Colonic mucosa (tissue), 4 donors: ENCODE results near the gene KRT2. TPM values are rescaled to one million over a fixed set of nuclear protein-coding genes. Genes with fewer than 3 reads are reported as not detected.

ENCODE experiments used
- DNase-seq: peaks from one replicate; pipeline ENCODE4 v3.0.0-alpha.2; 2020
- H3K27ac ChIP-seq: fragments of 200-600 bp; one replicate; pipeline ENCODE4 v1.8.0; 2021
- H3K27me3 ChIP-seq: fragments of 200-600 bp; one replicate; pipeline ENCODE4 v1.8.0; 2021
- H3K36me3 ChIP-seq: fragments of 200-600 bp; one replicate; pipeline ENCODE4 v1.8.0; 2021
- H3K4me1 ChIP-seq: fragments of 200-600 bp; one replicate; pipeline ENCODE4 v1.8.0; 2021; ENCODE audit warnings: mild to moderate bottlenecking
- H3K4me3 ChIP-seq: fragments of 200-600 bp; one replicate; pipeline ENCODE4 v1.8.0; 2021
- H3K9ac ChIP-seq, 2 donors: one replicate each; pipeline ENCODE4 v1.7.0; 2013; ENCODE audit warnings: control low read depth in 2 of 2, low read depth in 2 of 2, low read length in 2 of 2
- H3K9me3 ChIP-seq: fragments of 200-600 bp; one replicate; pipeline ENCODE4 v1.8.0; 2021
- CTCF ChIP-seq: fragments of 200-600 bp; IDR thresholded peaks from one replicate; pipeline ENCODE4 v1.8.0; 2022; ENCODE audit warnings: antibody characterized with exemption, mild to moderate bottlenecking
- intact Hi-C: fragments of 100-400 bp; cut with DNase I; formaldehyde crosslinking; loops from one replicate; pipeline ENCODE4 v1.14.1; 2022
- total RNA-seq, 2 donors: library from RNA; stranded (reverse); fragmentation: NEBNext Ultra II Directional in 1 of 2; extraction: Animal tissue kit (Norgen Biotek cat#: 25700) in 1 of 2; gene quantifications; one replicate each; pipeline ENCODE4 v1.2.1, GENCODE V29; 2021
- donor health status: healthy.
- donor health status: DM: no; HTN: no; CAD: no.
- donor health status: DM: no; HTN: no; CAD: no.

The KRT2 gene
- total RNA-seq, 2 donors from 2014 or later = not detected

GRCh38 chr12:52600941-52601481 is 51.0 kb downstream of the KRT2 start, which contains the start of gene KRT72:
Gene KRT72 (minus strand): TSS chr12:52601463. CDS start chr12:52601452, 11 bp downstream.
- DNase-seq = no peak
- no peak within 1 kb of the TSS for H3K4me3 ChIP-seq
- no peak within 1 kb of the TSS for H3K9ac ChIP-seq
- H3K27me3 ChIP-seq = peaks cover 15% of the 10 kb centered on the region
- intact Hi-C loops = no loop called here
- no peaks in the 10 kb centered on the region for H3K36me3 ChIP-seq
- H3K4me1 ChIP-seq = no peaks in the 10 kb centered on the region
- H3K27ac ChIP-seq = no peak within 1 kb of the TSS
- no peaks in the 10 kb centered on the region for H3K9me3 ChIP-seq
- TF ChIP-seq CTCF = no peak

- peaks cover 15% of the 10 kb centered on the region for H3K27me3 ChIP-seq
- H3K36me3 ChIP-seq = no peaks in the 10 kb centered on the region
- H3K27ac ChIP-seq = no peak overlapping the region
- intact Hi-C loops = no loop called here
- TF ChIP-seq CTCF = no peak
- no peak overlapping the region for H3K9ac ChIP-seq
- H3K9me3 ChIP-seq = no peaks in the 10 kb centered on the region
- H3K4me1 ChIP-seq = no peaks in the 10 kb centered on the region
- H3K4me3 ChIP-seq = no peak overlapping the region
- no peak for DNase-seq
Measured at GRCh38 chr12:52600475-52600874, 51.5 kb downstream of the KRT2 start.

- no peak for TF ChIP-seq CTCF
- Histone ChIP-seq H3K27ac (no peak overlapping the region), H3K27me3 (peaks cover 15% of the 10 kb centered on the region), H3K4me3 (no peak overlapping the region), H3K36me3 (no peaks in the 10 kb centered on the region), H3K9ac (no peak overlapping the region), H3K4me1 (no peaks in the 10 kb centered on the region), H3K9me3 (no peaks in the 10 kb centered on the region)
- intact Hi-C loops = no loop called here
- DNase-seq = no peak
Measured at GRCh38 chr12:52600071-52600470, 51.9 kb downstream of the KRT2 start.

GRCh38 chr12:52598966-52599365 is 53.0 kb downstream of the KRT2 start:
- TF ChIP-seq CTCF = no peak
- H3K9me3 ChIP-seq = no peaks in the 10 kb centered on the region
- intact Hi-C loops = no loop called here
- no peaks in the 10 kb centered on the region for H3K4me1 ChIP-seq
- H3K9ac ChIP-seq = no peak overlapping the region
- no peak overlapping the region for H3K27ac ChIP-seq
- H3K4me3 ChIP-seq = no peak overlapping the region
- DNase-seq = no peak
- no peaks in the 10 kb centered on the region for H3K36me3 ChIP-seq
- H3K27me3 ChIP-seq = peaks cover 15% of the 10 kb centered on the region

Other genes with a start within 250 kb of the KRT2 start
- not detected for gene KRT82, start 245.9 kb downstream of the KRT2 start, total RNA-seq
- under 1 TPM in 1 of 2 donors, not detected in 1; 0.10 TPM for gene KRT75, start 217.8 kb downstream of the KRT2 start, total RNA-seq
- gene KRT6B, start 200.1 kb downstream of the KRT2 start, total RNA-seq = 1 to 10 TPM in 1 of 2 donors, under 1 TPM in 1; 0.13 to 1.4 TPM
- not detected for gene KRT6C, start 178.4 kb downstream of the KRT2 start, total RNA-seq
- not detected for gene KRT6A, start 159.0 kb downstream of the KRT2 start, total RNA-seq
- not detected for gene KRT5, start 131.8 kb downstream of the KRT2 start, total RNA-seq
- not detected for gene KRT71, start 99.1 kb downstream of the KRT2 start, total RNA-seq
- gene KRT74, start 78.4 kb downstream of the KRT2 start, total RNA-seq = not detected
- gene KRT72, start 50.7 kb downstream of the KRT2 start, total RNA-seq = under 1 TPM in 1 of 2 donors, not detected in 1; 0.25 TPM
- not detected for gene KRT73, start 33.7 kb downstream of the KRT2 start, total RNA-seq
- 1 to 10 TPM in 1 of 2 donors, not detected in 1; 1.2 TPM for gene KRT1, start 28.2 kb upstream of the KRT2 start, total RNA-seq
- gene KRT77, start 51.3 kb upstream of the KRT2 start, total RNA-seq = not detected
- not detected for gene KRT76, start 125.1 kb upstream of the KRT2 start, total RNA-seq
- not detected for gene KRT3, start 143.9 kb upstream of the KRT2 start, total RNA-seq
- gene KRT4, start 161.9 kb upstream of the KRT2 start, total RNA-seq = not detected
- gene KRT79, start 182.1 kb upstream of the KRT2 start, total RNA-seq = not detected
- not detected for gene KRT78, start 196.8 kb upstream of the KRT2 start, total RNA-seq